DMS79 (cell line): ENCODE results near the gene PALS2.

Experiments used
- DNase-seq: peaks from one replicate; lab custom pipeline; 2025; lab: John Stamatoyannopoulos, UW

The PALS2 gene, protein sequence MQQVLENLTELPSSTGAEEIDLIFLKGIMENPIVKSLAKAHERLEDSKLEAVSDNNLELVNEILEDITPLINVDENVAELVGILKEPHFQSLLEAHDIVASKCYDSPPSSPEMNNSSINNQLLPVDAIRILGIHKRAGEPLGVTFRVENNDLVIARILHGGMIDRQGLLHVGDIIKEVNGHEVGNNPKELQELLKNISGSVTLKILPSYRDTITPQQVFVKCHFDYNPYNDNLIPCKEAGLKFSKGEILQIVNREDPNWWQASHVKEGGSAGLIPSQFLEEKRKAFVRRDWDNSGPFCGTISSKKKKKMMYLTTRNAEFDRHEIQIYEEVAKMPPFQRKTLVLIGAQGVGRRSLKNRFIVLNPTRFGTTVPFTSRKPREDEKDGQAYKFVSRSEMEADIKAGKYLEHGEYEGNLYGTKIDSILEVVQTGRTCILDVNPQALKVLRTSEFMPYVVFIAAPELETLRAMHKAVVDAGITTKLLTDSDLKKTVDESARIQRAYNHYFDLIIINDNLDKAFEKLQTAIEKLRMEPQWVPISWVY

DNA sequence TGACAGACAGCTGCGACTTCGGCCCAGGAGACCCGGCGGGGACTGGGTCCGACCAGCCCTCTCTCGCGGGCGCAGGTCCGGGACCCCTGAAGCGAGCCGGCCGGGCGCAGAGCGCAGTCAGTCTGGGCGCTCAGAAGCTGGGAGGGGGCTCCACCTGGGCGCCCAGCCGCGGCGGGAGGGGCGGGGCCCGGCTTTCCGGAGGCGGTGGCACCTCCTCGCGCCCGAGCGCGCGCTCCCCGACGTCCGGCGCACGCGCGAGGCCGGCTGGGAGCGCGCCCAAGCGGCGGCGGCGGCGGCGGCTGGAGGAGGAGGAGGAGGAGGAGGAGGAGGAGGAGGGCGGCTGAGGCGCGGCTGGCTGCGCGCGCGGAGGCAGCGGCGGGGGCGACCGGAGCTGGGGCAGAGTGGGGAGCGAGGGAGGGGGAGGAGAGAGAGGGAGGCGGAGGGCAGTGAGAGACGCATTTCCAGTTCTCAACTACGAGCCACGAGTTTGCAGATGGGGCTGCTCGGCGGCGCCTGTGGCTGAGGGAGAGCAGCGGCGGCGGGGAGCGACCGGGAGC is at the start of gene PALS2:
Gene PALS2, plus strand, starts transcription at position 456 of the 557 bp plus-strand sequence. CDS start 50,216 bp downstream, outside the sequence.
- DNase-seq, result no peak

DNA sequence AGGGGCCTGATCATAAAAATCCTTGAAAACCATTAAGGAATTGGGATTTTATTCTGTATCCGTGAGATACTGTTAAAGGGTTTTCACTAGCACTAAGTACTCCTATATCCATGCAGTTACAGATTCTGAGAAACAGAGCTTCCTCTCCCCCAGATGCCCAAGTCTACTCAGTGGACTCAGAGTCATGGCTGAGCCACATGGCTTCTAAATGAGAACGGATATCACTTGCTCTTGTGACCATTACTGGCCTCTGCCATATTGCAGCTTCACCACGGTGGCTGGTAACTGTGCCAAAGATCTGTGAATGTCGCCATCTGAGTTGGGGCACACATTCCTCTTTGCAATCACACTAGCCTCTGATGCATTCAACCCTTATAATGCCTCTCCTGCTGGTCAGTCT is 42.0 kb upstream of the PALS2 start:
- DNase-seq, result no peak

DNA sequence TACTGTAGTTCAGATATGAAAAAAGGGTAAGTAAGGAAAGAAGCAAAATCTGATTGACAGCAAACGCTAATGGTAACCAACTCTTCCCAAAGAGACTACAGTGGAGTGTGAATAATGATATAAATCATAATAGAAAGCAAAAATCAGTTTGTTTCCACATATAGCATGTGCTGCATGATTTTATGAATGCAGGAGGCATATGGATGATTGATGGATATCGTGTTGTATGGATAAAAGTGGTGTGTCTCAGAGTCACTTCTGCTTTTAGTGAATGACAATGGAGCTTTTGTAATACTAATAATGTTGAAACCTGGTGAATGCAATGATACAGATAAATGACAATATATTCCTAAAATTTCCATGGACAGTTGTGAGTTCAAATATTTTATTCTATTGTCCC is 36.6 kb upstream of the PALS2 start:
- no peak for DNase-seq

DNA sequence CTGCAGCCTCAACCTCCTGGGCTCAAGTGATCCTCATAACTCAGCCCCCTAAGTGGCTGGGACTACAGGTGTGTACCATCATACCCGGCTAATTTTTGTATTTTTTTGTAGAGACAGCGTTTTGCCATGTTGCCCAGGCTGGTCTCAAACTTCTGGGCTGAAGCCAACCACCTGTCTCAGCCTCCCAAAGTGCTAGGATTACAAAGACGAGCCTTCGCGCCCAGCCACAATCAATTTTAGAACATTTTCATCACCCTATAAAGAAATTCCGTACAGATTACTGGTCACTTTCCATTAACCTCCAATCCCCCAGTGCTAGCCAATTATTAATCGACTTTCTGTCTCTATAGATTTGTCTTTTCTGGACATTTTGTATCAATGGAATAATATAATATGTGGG is 32.3 kb upstream of the PALS2 start:
- DNase-seq, result no peak

DNA sequence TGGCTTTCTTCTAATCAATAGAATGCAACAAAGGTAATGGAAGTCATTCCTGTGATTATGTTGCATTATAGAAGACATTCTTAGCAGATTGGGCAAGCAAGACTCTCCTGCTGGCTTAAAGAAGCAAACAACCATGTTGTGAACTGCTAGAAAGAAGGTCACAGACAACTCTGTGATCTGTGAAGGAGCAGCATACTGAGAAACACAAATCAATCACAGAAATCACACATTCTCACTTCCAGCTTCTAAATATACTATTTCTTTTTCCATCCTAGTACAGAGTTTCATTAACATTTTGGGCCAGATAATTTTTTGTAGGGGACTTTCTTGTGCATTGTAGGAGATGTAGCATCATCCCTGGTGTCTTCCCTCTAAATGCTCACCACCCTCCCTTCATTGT is 28.0 kb upstream of the PALS2 start:
- no peak for DNase-seq

DNA sequence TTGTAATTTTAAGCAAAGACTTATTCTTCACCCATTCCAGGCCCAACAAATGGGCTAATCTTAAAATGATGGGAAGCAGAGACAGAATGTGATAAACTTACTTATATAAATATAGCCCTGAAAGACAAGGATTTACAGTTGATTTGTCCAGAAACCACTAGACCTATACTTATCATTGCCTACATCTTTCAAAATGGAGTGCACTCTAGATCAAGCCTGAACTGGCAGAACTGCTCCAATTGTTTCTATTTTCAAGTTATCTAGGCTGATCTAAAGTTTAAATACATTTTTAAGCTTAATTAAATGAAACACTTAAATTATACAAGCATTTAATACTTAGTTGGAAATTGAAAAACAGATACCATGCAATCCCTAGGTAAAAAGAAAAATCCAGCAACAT is 24.9 kb upstream of the PALS2 start:
- DNase-seq, result no peak

DNA sequence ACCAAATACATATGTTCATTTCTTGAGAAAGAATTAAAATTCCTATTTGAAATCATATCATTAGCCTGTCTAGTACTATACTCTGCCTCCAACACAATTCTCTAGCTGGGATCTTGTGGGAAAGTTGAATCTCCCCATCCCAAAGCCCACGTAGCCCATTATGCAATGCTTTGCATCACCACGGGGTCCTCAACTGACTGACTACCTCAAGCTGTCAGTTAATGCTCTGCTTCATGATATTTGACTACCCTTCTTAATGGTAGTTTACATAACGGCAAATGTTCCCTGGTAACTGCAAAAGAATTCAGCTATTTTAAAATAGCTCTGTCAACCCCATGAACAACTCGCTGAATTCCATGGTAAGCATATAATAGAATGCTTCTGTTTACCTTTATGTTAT is 23.3 kb upstream of the PALS2 start:
- DNase-seq, result no peak

DNA sequence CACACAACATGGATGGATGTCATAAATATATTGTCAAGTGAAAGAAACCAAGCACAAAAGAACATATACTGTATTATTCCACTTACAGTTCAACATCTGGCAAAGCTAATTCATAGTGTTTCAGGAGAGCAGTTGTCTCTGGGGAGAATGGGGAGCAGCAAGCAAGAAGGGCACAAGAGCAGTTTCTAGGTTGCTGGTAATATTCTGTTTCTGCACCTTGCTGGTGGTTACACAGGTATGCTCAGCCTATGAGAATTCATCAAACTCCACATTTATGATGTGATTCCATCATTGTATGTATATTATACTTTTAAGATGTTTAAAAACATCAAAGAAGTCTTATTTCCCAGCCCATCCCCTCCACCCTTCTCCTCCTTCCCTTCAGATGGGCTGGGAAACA is 18.1 kb upstream of the PALS2 start:
- no peak for DNase-seq

DNA sequence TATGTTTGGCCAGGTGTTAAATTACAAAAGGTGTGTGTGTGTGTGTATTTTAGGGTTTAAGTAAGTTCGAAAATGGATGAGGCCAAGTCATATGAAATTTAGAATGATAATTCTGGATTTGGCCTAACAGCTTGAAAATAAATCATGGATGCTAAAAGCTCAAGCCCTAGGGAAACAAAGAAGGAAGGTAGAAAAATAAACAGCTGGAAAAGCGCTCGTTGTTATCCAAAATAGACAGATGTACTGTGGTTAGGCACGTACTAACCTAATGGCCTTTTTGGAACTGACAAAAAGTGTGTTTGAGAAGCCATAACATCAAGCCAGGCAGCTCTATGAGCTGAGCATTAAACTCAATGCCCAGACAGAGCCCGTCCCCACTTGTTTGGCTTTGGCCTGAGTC is 17.5 kb upstream of the PALS2 start:
- no peak for DNase-seq

DNA sequence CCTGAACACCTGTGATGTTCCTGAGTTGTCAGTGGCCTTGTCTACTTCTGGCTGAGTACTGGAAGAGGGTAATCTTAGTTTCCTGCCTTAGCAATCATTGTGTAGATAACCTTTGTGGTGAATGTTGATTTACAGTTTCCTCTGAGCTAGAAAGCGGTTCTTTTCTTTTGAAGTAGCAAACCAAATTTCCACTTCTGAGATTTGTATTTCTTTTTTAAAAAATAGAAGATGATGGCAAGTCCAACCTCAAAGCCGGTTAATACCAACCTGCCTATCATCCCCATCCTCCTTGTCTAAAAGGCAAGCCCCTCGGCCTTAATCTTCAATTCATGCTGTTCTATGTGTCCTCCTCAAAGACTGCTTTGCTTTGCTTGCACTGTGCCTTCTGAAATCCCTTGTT is 12.5 kb upstream of the PALS2 start:
- DNase-seq, result no peak

DNA sequence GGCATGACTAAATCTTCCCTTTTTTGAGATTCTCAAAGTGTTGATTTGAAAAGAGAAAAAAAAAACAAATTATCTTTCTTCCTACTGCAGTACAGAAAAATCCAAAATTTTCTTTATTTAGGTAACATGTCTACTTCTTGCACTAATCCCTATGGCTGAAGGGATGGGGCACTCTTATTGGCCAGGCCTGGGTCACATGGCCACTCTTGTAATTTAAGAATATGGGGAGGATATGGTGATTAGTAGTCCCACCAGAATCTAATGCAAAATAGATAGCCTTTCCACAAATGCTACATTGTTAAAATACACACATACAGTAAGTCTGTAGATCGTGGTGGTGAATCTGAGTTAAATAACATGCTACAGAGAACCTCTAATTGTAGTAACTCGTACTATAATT is 7.0 kb upstream of the PALS2 start:
- DNase-seq, result no peak

DNA sequence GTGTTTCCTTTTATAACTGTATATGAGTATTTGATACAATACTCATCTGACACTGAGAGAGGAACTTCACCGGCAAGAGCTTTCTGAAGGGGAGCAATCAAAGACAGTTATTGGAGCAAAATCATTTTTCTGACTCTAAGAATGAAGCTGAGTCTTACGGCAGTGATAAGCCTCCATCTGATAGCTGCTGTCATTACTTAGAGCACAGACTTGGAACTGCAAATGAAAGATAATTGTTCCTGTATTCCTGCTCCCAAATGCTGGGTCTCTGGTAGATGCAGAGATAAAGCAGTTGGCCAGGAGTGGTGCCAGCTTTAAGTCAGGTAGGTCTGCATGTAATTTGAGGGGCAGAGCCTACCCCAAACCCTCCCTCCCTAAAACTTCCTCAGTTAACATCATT is 2.3 kb upstream of the PALS2 start:
- DNase-seq, result no peak

DNA sequence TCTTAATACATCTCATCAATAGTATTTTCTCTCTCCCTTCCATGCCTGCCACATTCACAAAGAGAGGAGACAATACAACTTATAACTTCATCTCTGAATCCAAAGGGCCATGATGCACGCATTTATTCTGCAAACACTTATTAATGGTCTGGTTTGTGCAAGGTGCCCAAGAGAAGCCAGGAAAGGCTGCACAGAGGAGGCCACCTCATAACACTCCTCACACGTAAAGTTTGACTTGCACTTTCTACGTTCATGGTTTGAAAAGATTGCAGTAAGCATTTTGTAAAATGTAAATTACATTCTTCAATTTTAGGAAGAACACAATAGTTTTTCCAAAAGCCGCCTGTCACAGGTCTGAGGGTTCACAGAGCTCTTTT is 1.2 kb upstream of the PALS2 start:
- DNase-seq, result no peak

DNA sequence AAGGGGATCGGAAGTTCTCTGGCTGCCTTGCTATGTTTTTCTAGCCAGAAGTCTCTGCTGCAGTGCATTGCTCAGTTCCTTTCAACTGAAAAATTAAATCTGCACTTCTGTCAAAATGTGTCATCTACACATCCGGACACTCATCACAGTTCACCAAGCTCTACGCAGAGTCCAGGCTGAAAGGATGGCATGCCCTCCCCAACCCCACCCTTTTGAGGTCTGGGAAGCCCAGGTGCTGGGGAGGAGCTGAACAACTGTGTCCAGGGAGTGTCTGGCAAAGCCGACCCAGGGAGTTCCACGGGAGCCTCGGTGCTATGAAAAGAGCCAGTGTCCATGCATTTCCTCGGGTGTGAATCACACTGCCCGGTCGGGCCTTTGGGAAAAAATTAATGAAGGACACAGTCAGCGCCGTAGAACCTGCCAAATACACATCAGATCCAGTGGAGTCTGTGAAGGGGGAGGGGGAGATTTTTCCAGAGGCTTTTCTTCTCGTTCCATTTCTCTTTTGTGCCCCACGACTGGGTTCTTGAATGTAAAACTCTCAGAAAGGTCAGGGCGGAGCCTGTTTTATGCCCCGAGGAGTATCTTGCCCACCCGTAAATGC is 757 bp upstream of the PALS2 start:
- no peak for DNase-seq

DNA sequence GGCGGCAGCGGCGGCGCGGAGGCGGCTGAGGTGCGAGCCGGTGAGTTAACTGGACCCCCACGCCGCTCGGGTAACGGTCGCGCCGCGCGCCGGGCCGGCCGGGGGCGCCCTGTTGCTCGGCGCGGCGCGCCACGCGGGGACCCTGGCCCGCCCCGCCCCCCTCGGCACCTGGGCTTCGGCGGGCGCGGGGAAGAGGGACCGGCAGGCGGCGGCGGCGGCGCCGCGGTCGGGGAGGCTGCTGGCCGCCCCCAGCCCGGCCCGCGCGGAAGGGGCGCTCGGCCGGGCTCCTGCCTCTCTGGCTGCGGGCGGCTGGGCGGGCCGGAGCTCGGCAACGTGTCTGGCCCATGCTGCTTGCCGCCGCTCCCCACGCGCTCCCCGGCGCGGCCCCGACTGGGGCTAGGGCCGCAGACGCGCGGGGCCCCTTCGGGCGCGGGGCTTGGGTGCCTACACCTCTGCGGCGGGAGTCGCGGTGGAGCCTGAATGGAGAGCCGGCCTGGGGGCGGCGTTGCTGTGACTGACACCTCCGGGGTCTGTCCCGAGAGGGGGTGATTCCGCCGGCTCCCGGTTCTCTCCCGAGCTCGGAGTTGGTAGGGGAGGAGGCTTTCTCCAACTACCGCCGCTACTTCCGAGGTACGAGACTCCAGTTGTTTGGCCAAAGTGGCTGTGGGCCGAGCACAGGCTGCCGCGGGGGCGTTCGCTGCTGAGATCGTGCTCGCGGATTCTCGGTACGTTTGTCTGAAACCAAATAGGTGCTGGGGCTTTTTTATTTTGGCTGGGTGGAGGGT is 494 bp downstream of the PALS2 start:
- no peak for DNase-seq

DNA sequence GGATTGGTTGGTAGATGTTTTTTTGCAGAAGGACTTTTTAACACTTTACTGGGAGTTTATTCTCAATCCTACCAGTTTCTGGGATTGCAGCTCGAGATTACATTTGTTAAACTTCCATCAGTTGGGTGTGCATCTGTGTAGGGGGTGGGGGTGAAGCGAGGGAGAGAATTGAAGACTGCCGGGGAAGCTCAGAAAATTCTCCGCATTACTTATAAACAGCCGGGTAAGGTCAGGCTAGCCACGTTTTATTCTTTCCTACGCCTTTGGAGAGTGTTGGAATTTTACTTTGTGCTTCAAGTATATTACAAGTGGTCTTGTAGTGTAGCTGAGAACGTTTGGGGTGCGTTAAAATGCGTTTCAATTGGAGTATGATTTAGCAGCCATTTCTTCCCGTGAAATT is 1.1 kb downstream of the PALS2 start:
- no peak for DNase-seq

DNA sequence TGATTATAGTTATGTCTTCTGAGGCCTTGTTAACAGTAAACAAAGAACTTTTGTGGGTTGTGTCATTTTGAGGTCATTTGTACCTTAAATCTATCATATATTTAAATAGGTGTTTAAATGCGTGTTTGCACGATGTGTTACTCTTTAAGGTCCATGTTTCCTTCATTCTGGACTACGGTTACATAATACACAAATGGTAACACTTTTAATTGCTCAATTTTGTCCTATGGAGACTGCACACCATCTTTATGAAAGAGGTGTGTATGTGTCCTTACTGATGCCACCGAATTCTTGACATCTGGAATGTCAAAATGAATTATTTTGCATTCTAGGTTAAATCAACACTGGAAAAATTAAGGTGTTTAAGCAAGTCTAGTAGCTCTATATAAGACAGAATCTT is 1.7 kb downstream of the PALS2 start:
- no peak for DNase-seq

DNA sequence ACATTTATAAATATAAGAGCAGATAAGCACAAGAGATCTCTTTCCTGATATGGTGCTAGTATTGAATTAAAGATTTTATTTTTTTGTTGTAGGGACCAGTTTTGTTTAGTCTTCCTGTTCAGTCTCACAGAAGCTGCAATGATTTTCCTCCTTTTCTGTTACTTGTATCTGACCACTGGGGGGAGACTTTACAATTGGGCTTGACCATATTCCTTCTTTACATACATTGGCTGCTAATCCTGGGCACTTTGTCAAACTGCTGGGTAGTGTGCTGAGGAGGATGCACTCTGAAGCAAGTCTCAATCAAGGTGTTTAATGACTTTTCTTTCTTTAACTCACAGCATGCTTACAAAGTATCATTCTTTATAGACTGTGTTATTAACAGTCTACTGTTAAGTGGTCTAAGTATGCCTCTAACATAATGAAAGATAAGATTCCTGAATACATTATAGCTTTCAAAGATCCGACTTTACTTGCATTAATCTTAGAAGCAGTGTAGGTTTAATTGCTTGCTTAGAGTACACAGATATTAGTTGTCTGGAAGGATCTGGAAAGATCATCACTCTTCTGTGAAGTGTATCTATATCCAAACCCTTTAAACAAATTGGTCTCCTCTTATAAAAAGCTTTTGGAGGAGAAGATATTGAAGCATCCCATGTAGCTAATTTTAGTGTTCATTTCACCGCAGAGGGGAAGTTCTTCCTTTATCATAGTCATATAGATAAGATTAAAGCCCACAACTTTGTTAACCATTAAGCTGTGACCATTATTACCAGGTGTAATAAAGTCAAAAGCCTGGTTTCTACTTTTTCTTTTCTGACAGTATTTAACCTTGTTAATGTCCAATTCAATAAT is 3.1 kb downstream of the PALS2 start:
- no peak for DNase-seq

DNA sequence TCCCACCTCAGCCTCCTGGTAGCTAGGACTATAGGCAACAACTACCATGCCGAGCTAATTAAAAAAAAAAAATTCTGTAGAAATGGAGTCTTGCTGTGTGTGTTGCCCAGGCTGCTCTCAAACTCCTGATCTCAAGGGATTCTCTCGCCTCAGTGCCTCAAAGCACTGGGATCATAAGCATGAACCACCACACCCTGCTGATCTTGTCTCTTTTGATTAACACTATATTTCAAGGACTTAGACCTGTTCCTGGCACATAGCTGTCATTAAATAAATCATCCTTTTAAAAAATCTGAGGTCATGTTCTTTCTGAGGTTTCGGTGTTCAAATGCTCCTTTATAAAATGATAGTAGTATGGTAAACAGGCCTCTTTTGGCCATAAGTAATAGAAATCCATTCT is 4.8 kb downstream of the PALS2 start:
- DNase-seq, result no peak

DNA sequence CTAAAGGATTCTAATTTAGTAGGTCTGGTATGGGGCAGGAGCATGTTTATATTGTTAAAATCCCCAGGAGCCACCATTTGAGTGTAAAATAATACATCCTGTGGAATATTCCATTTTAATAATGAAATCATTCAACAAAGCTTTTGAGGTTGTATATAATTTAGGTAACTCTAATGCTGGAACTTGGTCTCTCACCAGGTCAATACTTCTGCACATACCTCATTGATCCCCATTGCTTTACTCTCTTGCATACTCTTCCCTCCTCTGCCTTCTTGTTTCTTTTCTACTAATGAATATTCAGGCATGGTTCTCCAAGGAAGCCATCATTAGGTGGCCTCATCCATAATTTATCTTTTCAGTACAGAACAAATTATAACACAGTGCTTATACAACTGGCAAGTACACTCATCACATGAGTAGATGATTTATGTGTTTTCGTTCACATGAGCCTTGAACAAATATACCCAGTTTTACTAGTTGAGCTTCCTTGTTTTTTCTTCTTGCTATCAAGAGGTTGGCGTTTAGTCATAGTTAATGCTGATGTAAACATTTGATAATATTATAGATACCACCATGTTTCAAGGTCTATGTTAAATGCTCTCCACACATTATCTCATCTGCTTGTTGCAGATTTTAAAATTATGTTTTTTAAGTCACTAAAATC is 7.2 kb downstream of the PALS2 start:
- DNase-seq, result no peak

DNA sequence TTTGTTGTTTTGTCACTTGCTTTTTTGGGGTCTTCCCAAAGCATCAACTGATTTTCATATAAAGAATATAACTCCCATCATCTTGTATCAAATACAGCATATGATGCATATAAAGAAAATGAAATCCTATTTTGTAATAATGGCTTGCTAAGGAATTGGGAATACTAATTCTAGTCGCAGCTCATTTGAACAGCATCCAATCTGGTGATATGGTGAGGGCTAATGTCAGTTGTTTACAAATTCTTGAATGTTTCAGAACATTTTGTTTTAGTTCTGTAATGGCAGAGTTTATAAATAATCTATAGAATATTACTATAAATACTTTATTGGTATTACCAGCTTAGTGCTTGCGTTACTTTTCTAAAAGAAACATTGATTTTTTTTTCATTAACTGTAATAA is 8.9 kb downstream of the PALS2 start:
- no peak for DNase-seq
